Panc1 (cell line): ENCODE data around the gene STMND1.

Source experiments
- POLR2AphosphoS5 ChIP-seq: IDR thresholded peaks from 2 replicates; pipeline ENCODE4 v1.6.1; 2012; ENCODE audit warnings: mild to moderate bottlenecking, low read depth, low read length, moderate library complexity
- SIN3A ChIP-seq: IDR thresholded peaks from 2 replicates; pipeline ENCODE4 v1.6.1; 2012; ENCODE audit warnings: low read depth, mild to moderate bottlenecking, low read length, moderate library complexity, borderline replicate concordance; ENCODE audit not compliant: insufficient read depth
- TCF7L2 ChIP-seq: IDR thresholded peaks from 2 replicates; pipeline ENCODE4 v1.6.1; 2011; ENCODE audit warnings: mild to moderate bottlenecking, low read depth, low read length, inconsistent platforms
- TF ChIP-seq, protein P1 (sequence below): fragments of 450-650 bp; IDR thresholded peaks from 2 replicates; pipeline ENCODE4 v1.5.1; 2017; ENCODE audit warnings: mild to moderate bottlenecking
- TF ChIP-seq, protein P2 (sequence below), 2 experiments: IDR thresholded peaks; 2 replicates each; pipeline ENCODE4 v1.6.1; 2011 to 2012; ENCODE audit warnings: low read depth in 2 of 2, control low read depth in 1 of 2, low read length in 1 of 2, mild to moderate bottlenecking in 1 of 2, moderate library complexity in 1 of 2; ENCODE audit not compliant: insufficient read depth in 1 of 2

DNA sequence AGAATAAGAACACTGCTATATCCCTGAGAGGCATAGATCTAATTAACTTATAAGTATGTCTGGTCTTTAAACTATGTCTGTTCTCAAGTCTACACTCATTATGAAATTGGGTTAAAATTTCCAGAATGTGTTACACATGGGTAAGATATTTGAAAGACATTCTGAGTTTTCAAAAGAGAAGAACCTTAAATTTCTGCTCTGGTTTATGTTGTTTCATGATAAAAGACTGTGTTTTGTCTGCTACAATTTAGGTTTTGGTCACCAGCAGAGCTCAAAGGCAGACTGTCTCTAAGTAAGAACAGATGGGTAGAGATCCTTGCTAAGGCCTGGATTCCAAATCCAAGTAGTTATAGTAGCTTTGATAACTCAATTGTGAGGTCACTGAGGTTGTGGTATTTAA lies 6.0 kb downstream of the STMND1 start:
- TF ChIP-seq, protein P1, sequence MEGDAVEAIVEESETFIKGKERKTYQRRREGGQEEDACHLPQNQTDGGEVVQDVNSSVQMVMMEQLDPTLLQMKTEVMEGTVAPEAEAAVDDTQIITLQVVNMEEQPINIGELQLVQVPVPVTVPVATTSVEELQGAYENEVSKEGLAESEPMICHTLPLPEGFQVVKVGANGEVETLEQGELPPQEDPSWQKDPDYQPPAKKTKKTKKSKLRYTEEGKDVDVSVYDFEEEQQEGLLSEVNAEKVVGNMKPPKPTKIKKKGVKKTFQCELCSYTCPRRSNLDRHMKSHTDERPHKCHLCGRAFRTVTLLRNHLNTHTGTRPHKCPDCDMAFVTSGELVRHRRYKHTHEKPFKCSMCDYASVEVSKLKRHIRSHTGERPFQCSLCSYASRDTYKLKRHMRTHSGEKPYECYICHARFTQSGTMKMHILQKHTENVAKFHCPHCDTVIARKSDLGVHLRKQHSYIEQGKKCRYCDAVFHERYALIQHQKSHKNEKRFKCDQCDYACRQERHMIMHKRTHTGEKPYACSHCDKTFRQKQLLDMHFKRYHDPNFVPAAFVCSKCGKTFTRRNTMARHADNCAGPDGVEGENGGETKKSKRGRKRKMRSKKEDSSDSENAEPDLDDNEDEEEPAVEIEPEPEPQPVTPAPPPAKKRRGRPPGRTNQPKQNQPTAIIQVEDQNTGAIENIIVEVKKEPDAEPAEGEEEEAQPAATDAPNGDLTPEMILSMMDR = no peak
- no peak for TF ChIP-seq POLR2AphosphoS5
- TF ChIP-seq, protein P2, sequence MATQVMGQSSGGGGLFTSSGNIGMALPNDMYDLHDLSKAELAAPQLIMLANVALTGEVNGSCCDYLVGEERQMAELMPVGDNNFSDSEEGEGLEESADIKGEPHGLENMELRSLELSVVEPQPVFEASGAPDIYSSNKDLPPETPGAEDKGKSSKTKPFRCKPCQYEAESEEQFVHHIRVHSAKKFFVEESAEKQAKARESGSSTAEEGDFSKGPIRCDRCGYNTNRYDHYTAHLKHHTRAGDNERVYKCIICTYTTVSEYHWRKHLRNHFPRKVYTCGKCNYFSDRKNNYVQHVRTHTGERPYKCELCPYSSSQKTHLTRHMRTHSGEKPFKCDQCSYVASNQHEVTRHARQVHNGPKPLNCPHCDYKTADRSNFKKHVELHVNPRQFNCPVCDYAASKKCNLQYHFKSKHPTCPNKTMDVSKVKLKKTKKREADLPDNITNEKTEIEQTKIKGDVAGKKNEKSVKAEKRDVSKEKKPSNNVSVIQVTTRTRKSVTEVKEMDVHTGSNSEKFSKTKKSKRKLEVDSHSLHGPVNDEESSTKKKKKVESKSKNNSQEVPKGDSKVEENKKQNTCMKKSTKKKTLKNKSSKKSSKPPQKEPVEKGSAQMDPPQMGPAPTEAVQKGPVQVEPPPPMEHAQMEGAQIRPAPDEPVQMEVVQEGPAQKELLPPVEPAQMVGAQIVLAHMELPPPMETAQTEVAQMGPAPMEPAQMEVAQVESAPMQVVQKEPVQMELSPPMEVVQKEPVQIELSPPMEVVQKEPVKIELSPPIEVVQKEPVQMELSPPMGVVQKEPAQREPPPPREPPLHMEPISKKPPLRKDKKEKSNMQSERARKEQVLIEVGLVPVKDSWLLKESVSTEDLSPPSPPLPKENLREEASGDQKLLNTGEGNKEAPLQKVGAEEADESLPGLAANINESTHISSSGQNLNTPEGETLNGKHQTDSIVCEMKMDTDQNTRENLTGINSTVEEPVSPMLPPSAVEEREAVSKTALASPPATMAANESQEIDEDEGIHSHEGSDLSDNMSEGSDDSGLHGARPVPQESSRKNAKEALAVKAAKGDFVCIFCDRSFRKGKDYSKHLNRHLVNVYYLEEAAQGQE (IDR thresholded peaks at IDR 0.05; ENCODE audit: insufficient read depth in 1 of 2, low read depth in 2 of 2, low read length in 1 of 2) = no peak
- TF ChIP-seq TCF7L2 = no peak
- TF ChIP-seq SIN3A = no peak
